HEK293T (cell line): ENCODE data around the gene ITGB5.

ENCODE experiments used
- BHLHE40 ChIP-seq: fragments of 450-650 bp; IDR thresholded peaks from 2 replicates; pipeline ENCODE4 v1.6.1; 2016; ENCODE audit warnings: mild to moderate bottlenecking, moderate library complexity, borderline replicate concordance
- ELF4 ChIP-seq: fragments of 450-650 bp; IDR thresholded peaks from 2 replicates; pipeline ENCODE4 v1.6.1; 2017; ENCODE audit warnings: antibody characterized with exemption
- FOXA1 ChIP-seq: fragments of 450-650 bp; IDR thresholded peaks from 2 replicates; pipeline ENCODE4 v1.6.1; 2016; ENCODE audit warnings: mild to moderate bottlenecking
- FOXK2 ChIP-seq: fragments of 450-650 bp; IDR thresholded peaks from 2 replicates; pipeline ENCODE4 v1.6.1; 2016; ENCODE audit warnings: mild to moderate bottlenecking
- FOXM1 ChIP-seq: fragments of 450-650 bp; IDR thresholded peaks from 2 replicates; pipeline ENCODE4 v1.6.1; 2017; ENCODE audit warnings: mild to moderate bottlenecking, borderline replicate concordance
- HDGF ChIP-seq: fragments of 450-650 bp; IDR thresholded peaks from 2 replicates; pipeline ENCODE4 v1.6.1; 2017; ENCODE audit warnings: antibody characterized with exemption, borderline replicate concordance
- L3MBTL2 ChIP-seq: fragments of 450-650 bp; conservative IDR thresholded peaks from 2 replicates; pipeline ENCODE4 v1.6.1; 2016; ENCODE audit warnings: mild to moderate bottlenecking
- SP1 ChIP-seq: fragments of 450-650 bp; IDR thresholded peaks from 2 replicates; pipeline ENCODE4 v1.6.1; 2017
- TARDBP ChIP-seq: fragments of 450-650 bp; IDR thresholded peaks from 2 replicates; pipeline ENCODE4 v1.6.1; 2016
- ZNF384 ChIP-seq: fragments of 450-650 bp; IDR thresholded peaks from 2 replicates; pipeline ENCODE4 v1.6.1; 2016

DNA sequence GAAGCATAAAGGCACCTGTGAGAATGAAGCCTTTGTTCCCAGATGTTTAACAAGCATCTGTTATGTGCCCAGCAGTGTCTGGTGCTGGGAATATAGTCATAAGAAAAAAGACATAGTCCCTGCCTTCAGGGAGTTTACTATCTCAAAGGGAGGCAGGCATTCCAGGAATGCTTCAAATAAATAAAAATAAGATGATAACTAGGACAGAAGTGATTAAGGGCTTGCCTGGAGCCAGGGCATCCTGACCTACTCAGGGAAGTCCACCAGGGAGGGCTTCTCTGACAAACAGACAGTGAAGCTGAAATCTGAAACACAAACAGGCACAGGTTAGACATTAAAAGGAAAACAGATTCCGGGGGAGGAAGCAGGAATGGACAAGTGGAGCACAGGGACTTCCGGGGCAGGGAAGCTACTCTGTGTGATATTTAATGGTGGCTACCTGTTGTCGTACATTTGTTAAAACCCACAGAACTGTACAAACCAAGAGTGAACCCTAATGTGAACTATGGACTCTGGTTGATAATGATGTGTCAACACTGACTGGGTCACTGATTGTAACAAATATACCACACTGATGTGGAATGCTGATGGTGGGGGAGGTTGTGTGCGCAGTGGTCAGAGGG lies 53.3 kb downstream of the ITGB5 start:
- TF ChIP-seq SP1 (no peak), FOXK2 (no peak), ELF4 (no peak), FOXA1 (no peak), FOXM1 (no peak), BHLHE40 (no peak), ZNF384 (no peak), L3MBTL2 (no peak), HDGF (no peak), TARDBP (no peak)
